Ascending aorta (tissue), 2 donors: Measurements from ENCODE around the gene AUH. TPM values are rescaled to one million over a fixed set of nuclear protein-coding genes. Genes with fewer than 3 reads are reported as not detected.

Experiments
- DNase-seq, 2 donors: peaks; one replicate each; pipeline ENCODE4 v3.0.0-alpha.2; 2019; ENCODE audit warnings: low spot score in 2 of 2
- H3K27ac ChIP-seq, 2 donors: fragments of 200-600 bp; sonication (generic); one replicate each; pipeline ENCODE4 v1.5.1; 2016 to 2017; ENCODE audit warnings: mild to moderate bottlenecking in 1 of 2
- H3K27me3 ChIP-seq: fragments of 200-600 bp; sonication (generic); one replicate; pipeline ENCODE4 v1.5.1; 2017
- H3K36me3 ChIP-seq, 2 donors: fragments of 200-600 bp; sonication (generic); one replicate each; pipeline ENCODE4 v1.5.1; 2016
- H3K4me1 ChIP-seq, 2 donors: fragments of 200-600 bp; sonication (generic); one replicate each; pipeline ENCODE4 v1.5.1; 2016 to 2017; ENCODE audit warnings: mild to moderate bottlenecking in 1 of 2
- H3K4me3 ChIP-seq, 2 donors: fragments of 200-600 bp; sonication (generic); one replicate each; pipeline ENCODE4 v1.5.1; 2016 to 2017; ENCODE audit warnings: mild to moderate bottlenecking in 1 of 2
- H3K9me3 ChIP-seq, 2 donors: fragments of 200-600 bp; sonication (generic); one replicate each; pipeline ENCODE4 v1.5.1; 2016
- intact Hi-C: fragments of 100-400 bp; cut with DNase I; formaldehyde crosslinking; loops from one replicate; pipeline ENCODE4 v1.15.1; 2023
- total RNA-seq: library from RNA; depleted of rRNA; stranded (reverse); fragments of >200 nt; gene quantifications from one replicate; pipeline ENCODE4 v1.1.0, GENCODE V29; 2016
- TF ChIP-seq, protein P1 (sequence below), 3 experiments: fragments of 200-600 bp in 2 of 3; fragments of 450-650 bp in 1 of 3; sonication (generic) in 2 of 3; IDR thresholded peaks; one replicate each; pipeline ENCODE4 v1.5.1; 2016 to 2019; ENCODE audit warnings: antibody characterized with exemption in 3 of 3, mild to moderate bottlenecking in 1 of 3, moderate library complexity in 1 of 3

AUH gene
- total RNA-seq, 1 donor from 2014 or later: 46.2 TPM

DNA sequence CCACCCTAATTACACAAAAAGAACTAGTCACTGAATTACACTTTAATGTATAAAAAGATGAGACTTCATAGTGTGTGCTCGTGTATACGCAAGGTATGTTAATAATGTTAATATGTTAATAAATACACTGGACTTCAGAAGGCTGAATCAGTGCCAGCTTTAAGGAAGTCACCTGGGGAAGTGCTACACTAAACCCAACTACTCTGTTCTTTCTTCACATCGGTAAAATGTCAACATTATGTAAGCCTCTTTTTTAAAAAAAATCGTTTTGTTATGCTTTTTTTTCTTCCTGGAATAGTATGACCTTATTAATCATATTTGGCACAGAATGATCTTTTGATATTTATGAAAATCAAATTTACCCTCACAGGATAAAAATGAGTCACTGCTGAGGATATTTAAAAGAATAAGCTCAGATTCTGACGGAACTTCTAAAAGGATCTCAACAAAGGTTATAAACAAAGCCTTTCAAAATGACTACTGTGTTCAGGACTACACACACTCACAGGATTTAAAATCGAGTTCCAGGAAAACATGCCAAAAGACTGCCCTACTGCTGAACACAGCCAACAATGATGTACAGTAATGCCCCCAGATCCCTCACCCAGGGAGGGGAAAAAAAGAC, 75.9 kb downstream of the AUH start:
- H3K36me3 ChIP-seq: no peaks in the 10 kb centered on the region
- no peaks in the 10 kb centered on the region for H3K27me3 ChIP-seq
- no peaks in the 10 kb centered on the region for H3K9me3 ChIP-seq
- no peak overlapping the region for H3K27ac ChIP-seq
- H3K4me1 ChIP-seq: no peaks in the 10 kb centered on the region
- intact Hi-C loops: no loop called here
- H3K4me3 ChIP-seq: no peak overlapping the region
- TF ChIP-seq, protein P1, sequence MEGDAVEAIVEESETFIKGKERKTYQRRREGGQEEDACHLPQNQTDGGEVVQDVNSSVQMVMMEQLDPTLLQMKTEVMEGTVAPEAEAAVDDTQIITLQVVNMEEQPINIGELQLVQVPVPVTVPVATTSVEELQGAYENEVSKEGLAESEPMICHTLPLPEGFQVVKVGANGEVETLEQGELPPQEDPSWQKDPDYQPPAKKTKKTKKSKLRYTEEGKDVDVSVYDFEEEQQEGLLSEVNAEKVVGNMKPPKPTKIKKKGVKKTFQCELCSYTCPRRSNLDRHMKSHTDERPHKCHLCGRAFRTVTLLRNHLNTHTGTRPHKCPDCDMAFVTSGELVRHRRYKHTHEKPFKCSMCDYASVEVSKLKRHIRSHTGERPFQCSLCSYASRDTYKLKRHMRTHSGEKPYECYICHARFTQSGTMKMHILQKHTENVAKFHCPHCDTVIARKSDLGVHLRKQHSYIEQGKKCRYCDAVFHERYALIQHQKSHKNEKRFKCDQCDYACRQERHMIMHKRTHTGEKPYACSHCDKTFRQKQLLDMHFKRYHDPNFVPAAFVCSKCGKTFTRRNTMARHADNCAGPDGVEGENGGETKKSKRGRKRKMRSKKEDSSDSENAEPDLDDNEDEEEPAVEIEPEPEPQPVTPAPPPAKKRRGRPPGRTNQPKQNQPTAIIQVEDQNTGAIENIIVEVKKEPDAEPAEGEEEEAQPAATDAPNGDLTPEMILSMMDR (IDR thresholded peaks at IDR 0.05): no peak
- DNase-seq: no peak

- no peak for DNase-seq
These were observed 79.4 kb downstream of the AUH start for GRCh38 chr9:91282292-91282691.

GRCh38 chr9:91279296-91280204, 82.2 kb downstream of the AUH start:
- no peak overlapping the region for H3K4me3 ChIP-seq
- H3K36me3 ChIP-seq: no peaks in the 10 kb centered on the region
- no peak overlapping the region for H3K27ac ChIP-seq
- intact Hi-C loops: no loop called here
- DNase-seq: no peak
- no peaks in the 10 kb centered on the region for H3K27me3 ChIP-seq
- TF ChIP-seq, protein P1 (IDR thresholded peaks at IDR 0.05): no peak
- H3K9me3 ChIP-seq: no peaks in the 10 kb centered on the region
- no peaks in the 10 kb centered on the region for H3K4me1 ChIP-seq

More at GRCh38 chr9:91282292-91282691, 79.4 kb downstream of the AUH start:
- no peaks in the 10 kb centered on the region for H3K4me1 ChIP-seq
- no peak overlapping the region for H3K4me3 ChIP-seq
- intact Hi-C loops: no loop called here
- H3K27ac ChIP-seq: no peak overlapping the region
- no peaks in the 10 kb centered on the region for H3K36me3 ChIP-seq
- no peaks in the 10 kb centered on the region for H3K27me3 ChIP-seq
- TF ChIP-seq, protein P1 (IDR thresholded peaks at IDR 0.05): no peak
- H3K9me3 ChIP-seq: no peaks in the 10 kb centered on the region

- H3K4me1 ChIP-seq: no peaks in the 10 kb centered on the region
- H3K36me3 ChIP-seq: no peaks in the 10 kb centered on the region
- no peaks in the 10 kb centered on the region for H3K9me3 ChIP-seq
- TF ChIP-seq, protein P1 (IDR thresholded peaks at IDR 0.05): no peak
- H3K27ac ChIP-seq: no peak overlapping the region
- H3K4me3 ChIP-seq: no peak overlapping the region
- intact Hi-C loops: no loop called here
- no peaks in the 10 kb centered on the region for H3K27me3 ChIP-seq
- no peak for DNase-seq
These were observed 85.2 kb downstream of the AUH start for GRCh38 chr9:91276513-91276912.

DNA sequence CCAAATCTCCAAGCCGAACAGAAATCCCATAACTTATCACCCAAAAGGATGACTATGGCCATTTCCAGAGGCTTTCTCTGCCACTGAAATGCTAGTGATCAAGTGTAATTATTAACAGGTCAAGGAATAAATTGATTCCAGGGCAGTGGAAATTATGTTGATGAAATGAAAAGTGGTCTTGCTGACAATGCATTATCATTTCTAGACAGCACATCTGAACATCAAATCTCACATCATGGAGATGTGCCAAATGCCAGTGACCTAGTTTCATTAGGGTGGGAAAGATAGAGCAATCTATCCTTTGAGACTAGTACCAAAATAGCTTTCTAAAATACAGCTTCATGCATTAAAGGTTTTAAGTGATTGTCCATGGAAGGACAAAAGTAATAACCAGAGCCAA, 86.1 kb downstream of the AUH start:
- H3K9me3 ChIP-seq: no peaks in the 10 kb centered on the region
- TF ChIP-seq, protein P1 (IDR thresholded peaks at IDR 0.05): no peak
- no peak overlapping the region for H3K27ac ChIP-seq
- DNase-seq: no peak
- intact Hi-C loops: no loop called here
- no peaks in the 10 kb centered on the region for H3K36me3 ChIP-seq
- no peak overlapping the region for H3K4me3 ChIP-seq
- no peaks in the 10 kb centered on the region for H3K4me1 ChIP-seq
- H3K27me3 ChIP-seq: no peaks in the 10 kb centered on the region
